Rectal smooth muscle tissue (tissue), 1 donor: ENCODE measurements around the gene SMURF2.

Experiments used
- H3K27ac ChIP-seq: one replicate; pipeline ENCODE4 v1.7.0; 2013; ENCODE audit warnings: low read depth, low read length, inconsistent platforms
- H3K27me3 ChIP-seq: one replicate; pipeline ENCODE4 v1.7.0; 2013; ENCODE audit warnings: low read length; ENCODE audit not compliant: control insufficient read depth, insufficient read depth
- H3K36me3 ChIP-seq: one replicate; pipeline ENCODE4 v1.7.0; 2013; ENCODE audit warnings: low read length; ENCODE audit not compliant: control insufficient read depth, insufficient read depth
- H3K4me1 ChIP-seq: one replicate; pipeline ENCODE4 v1.7.0; 2013; ENCODE audit warnings: low read length; ENCODE audit not compliant: control insufficient read depth, insufficient read depth
- H3K4me3 ChIP-seq: one replicate; pipeline ENCODE4 v1.7.0; 2013; ENCODE audit warnings: low read length
- H3K9ac ChIP-seq: one replicate; pipeline ENCODE4 v1.7.0; 2013; ENCODE audit warnings: low read length

The SMURF2 gene

DNA sequence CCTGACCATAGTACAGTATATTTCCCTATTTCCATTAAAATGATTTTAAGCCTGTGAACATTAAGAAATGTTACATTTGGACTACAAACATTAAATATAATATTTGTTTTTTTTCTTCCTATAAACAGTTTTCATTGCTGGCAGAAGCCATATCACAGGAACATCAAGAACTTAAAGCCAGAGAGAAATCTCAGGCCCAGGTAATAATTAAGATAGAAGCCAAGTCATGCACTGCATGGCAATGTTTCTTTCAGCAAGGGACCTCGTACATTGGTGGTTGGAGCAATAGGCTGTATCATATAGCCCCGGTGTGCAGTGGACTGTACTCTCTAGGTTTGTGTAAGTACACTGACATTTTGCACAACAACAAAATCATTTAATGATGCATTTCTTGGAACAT is 125.2 kb downstream of the SMURF2 start:
- Histone ChIP-seq H3K4me1 (no peaks in the 10 kb centered on the region), H3K4me3 (no peak overlapping the region), H3K9ac (no peak overlapping the region), H3K27me3 (no peaks in the 10 kb centered on the region), H3K27ac (no peak overlapping the region), H3K36me3 (peaks cover 30% of the 10 kb centered on the region)

DNA sequence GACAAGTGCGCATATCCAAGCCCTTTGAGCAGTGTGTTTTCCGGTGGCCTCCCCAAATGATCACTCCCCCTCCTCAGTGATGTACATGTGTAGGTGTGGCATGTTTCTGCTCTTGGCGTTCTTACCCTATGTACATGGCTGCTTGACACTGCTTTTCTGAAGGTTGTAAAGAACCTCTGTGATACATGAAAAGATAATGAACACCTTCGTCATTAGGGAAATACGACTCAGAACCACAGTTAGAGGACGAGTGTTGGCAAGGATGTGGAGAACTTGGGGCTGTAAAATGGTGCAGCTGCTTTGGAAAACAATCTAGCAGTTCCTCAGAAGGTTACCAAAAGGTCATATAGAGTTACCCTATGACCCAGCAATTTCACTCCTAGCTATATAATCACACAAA is 126.8 kb downstream of the SMURF2 start:
- no peak overlapping the region for H3K9ac ChIP-seq
- H3K27me3 ChIP-seq, result no peaks in the 10 kb centered on the region
- no peak overlapping the region for H3K27ac ChIP-seq
- H3K4me3 ChIP-seq, result no peak overlapping the region
- no peaks in the 10 kb centered on the region for H3K4me1 ChIP-seq
- peaks cover 39% of the 10 kb centered on the region for H3K36me3 ChIP-seq

DNA sequence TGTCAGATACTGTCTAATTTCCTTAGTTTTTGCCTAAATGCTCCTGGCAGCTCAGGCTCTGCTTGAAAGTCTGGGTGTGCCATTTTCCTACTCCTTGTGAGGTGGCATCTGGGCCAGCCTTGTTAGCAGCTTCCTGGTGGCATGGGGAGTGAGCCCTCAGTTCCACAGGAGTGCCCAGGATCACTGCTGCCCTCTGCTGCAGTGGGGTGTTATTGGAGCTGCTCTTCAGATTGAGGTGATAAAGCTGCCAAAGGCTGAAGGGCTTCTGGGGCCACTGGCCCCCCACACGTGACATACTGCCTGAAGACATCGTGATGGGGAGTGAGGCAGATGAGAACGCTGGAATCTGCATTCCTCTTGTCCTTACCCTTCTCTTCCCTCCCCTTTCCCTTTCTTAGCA is 127.9 kb downstream of the SMURF2 start:
- H3K4me1 ChIP-seq, result no peaks in the 10 kb centered on the region
- peaks cover 49% of the 10 kb centered on the region for H3K36me3 ChIP-seq
- H3K4me3 ChIP-seq, result no peak overlapping the region
- H3K27ac ChIP-seq, result no peak overlapping the region
- H3K9ac ChIP-seq, result no peak overlapping the region
- no peaks in the 10 kb centered on the region for H3K27me3 ChIP-seq

DNA sequence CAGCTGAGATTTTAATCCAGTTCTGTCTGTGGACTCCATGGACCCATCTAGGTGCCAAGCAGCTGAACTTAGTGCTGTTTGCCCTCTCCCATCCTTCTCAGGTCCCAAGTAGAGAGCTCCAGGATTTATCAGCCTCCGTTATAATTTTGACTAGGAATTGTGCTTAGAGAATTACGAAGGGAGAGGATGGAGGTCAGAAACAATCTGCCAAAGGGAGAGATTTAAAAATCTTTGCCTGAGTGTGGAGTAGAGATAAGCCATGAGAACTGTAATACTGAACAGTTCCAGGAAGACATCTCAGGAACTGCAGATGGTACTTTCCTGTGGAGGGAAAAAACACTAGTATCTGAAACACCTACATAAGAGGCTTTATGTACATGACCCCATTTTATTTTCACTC is 128.3 kb downstream of the SMURF2 start:
- no peaks in the 10 kb centered on the region for H3K4me1 ChIP-seq
- H3K27me3 ChIP-seq, result no peaks in the 10 kb centered on the region
- no peak overlapping the region for H3K4me3 ChIP-seq
- peaks cover 53% of the 10 kb centered on the region for H3K36me3 ChIP-seq
- H3K9ac ChIP-seq, result no peak overlapping the region
- H3K27ac ChIP-seq, result no peak overlapping the region

GRCh38 chr17:64532409-64532808 is 129.7 kb downstream of the SMURF2 start:
- H3K27ac ChIP-seq, result no peak overlapping the region

GRCh38 chr17:64531955-64532371 is 130.1 kb downstream of the SMURF2 start:
- no peaks in the 10 kb centered on the region for H3K4me1 ChIP-seq
- H3K9ac ChIP-seq, result no peak overlapping the region
- H3K27ac ChIP-seq, result no peak overlapping the region
- H3K4me3 ChIP-seq, result no peak overlapping the region
- H3K27me3 ChIP-seq, result no peaks in the 10 kb centered on the region
- H3K36me3 ChIP-seq, result peaks cover 58% of the 10 kb centered on the region

More at GRCh38 chr17:64532409-64532808, 129.7 kb downstream of the SMURF2 start:
- Histone ChIP-seq H3K4me3 (no peak overlapping the region), H3K9ac (no peak overlapping the region), H3K36me3 (peaks cover 57% of the 10 kb centered on the region), H3K4me1 (no peaks in the 10 kb centered on the region), H3K27me3 (no peaks in the 10 kb centered on the region)

GRCh38 chr17:64529221-64529620 is 132.9 kb downstream of the SMURF2 start:
- Histone ChIP-seq H3K4me1 (no peaks in the 10 kb centered on the region), H3K27me3 (no peaks in the 10 kb centered on the region), H3K4me3 (no peak overlapping the region), H3K27ac (no peak overlapping the region), H3K36me3 (peaks cover 52% of the 10 kb centered on the region), H3K9ac (no peak overlapping the region)

DNA sequence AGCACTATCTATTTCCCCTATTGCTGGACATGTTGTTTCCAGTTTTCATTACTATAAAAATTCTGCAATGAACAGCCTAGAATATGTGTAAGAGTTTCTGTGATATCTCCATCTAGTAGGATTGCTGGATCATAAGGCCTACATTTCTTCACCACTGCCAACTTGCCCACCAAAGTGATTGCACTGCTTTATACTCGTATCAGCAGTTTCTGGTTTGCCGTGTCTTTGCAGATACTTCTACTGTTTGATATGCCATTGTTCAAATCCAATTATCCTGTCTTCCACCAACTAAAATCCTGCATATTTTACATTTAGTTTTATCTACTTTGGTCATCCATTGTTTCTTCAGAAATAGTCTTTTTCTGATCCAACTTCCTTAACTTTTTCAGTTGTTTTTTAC is 134.2 kb downstream of the SMURF2 start:
- Histone ChIP-seq H3K27ac (no peak overlapping the region), H3K36me3 (peaks cover 48% of the 10 kb centered on the region), H3K27me3 (no peaks in the 10 kb centered on the region), H3K4me1 (no peaks in the 10 kb centered on the region), H3K4me3 (no peak overlapping the region), H3K9ac (no peak overlapping the region)

GRCh38 chr17:64520359-64520758 is 141.7 kb downstream of the SMURF2 start:
- Histone ChIP-seq H3K36me3 (peaks cover 21% of the 10 kb centered on the region), H3K27ac (no peak overlapping the region), H3K9ac (no peak overlapping the region), H3K4me3 (no peak overlapping the region), H3K27me3 (no peaks in the 10 kb centered on the region), H3K4me1 (no peaks in the 10 kb centered on the region)

DNA sequence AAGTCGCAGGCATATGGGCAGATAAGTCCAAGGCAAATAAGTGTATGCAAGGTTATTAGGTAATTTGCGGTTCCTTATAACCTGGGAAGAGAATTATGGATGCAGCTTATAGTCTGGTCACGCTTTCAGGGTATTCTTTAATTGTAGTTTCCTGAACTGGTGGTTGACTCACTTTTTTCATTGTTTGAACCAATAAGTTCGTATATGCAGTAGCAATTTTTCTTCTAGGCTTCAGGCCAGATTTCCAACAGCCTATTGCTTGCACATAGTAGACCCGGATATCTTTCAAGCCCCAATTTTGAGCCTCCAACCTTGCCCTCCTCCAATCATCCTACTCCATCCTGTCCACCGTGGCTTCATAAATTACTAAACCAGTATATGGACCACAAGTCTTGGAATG is 142.5 kb downstream of the SMURF2 start:
- Histone ChIP-seq H3K4me1 (no peaks in the 10 kb centered on the region), H3K36me3 (peaks cover 20% of the 10 kb centered on the region), H3K27me3 (no peaks in the 10 kb centered on the region), H3K9ac (no peak overlapping the region), H3K4me3 (no peak overlapping the region), H3K27ac (no peak overlapping the region)

- Histone ChIP-seq H3K27me3 (no peaks in the 10 kb centered on the region), H3K4me1 (no peaks in the 10 kb centered on the region), H3K36me3 (peaks cover 18% of the 10 kb centered on the region), H3K27ac (no peak overlapping the region), H3K9ac (no peak overlapping the region), H3K4me3 (no peak overlapping the region)
Measured at GRCh38 chr17:64515829-64516228, 146.3 kb downstream of the SMURF2 start.

GRCh38 chr17:64515419-64515818 is 146.7 kb downstream of the SMURF2 start:
- H3K27ac ChIP-seq, result no peak overlapping the region
- peaks cover 15% of the 10 kb centered on the region for H3K36me3 ChIP-seq
- H3K27me3 ChIP-seq, result no peaks in the 10 kb centered on the region

GRCh38 chr17:64509179-64509578 is 152.9 kb downstream of the SMURF2 start:
- Histone ChIP-seq H3K27ac (no peak overlapping the region), H3K4me3 (no peak overlapping the region), H3K36me3 (peaks cover 9% of the 10 kb centered on the region), H3K4me1 (peaks cover 21% of the 10 kb centered on the region), H3K27me3 (no peaks in the 10 kb centered on the region), H3K9ac (no peak overlapping the region)

More at GRCh38 chr17:64515419-64515818, 146.7 kb downstream of the SMURF2 start:
- Histone ChIP-seq H3K4me1 (no peaks in the 10 kb centered on the region), H3K4me3 (no peak overlapping the region), H3K9ac (no peak overlapping the region)
